HG03135 (cell line): ENCODE data around the gene LRRC32.
"Not testable (repeated sequence)": the region's sequence is repeated elsewhere in the genome, so short reads cannot be mapped to it uniquely, and the experiment has no call there.

Experiments
- ATAC-seq: cut with Tn5 transposase; IDR thresholded peaks from one replicate; pipeline ENCODE4 v1.9.1; 2021; ENCODE audit warnings: mild to moderate bottlenecking, moderate library complexity; ENCODE audit not compliant: unreplicated experiment

LRRC32 gene

DNA sequence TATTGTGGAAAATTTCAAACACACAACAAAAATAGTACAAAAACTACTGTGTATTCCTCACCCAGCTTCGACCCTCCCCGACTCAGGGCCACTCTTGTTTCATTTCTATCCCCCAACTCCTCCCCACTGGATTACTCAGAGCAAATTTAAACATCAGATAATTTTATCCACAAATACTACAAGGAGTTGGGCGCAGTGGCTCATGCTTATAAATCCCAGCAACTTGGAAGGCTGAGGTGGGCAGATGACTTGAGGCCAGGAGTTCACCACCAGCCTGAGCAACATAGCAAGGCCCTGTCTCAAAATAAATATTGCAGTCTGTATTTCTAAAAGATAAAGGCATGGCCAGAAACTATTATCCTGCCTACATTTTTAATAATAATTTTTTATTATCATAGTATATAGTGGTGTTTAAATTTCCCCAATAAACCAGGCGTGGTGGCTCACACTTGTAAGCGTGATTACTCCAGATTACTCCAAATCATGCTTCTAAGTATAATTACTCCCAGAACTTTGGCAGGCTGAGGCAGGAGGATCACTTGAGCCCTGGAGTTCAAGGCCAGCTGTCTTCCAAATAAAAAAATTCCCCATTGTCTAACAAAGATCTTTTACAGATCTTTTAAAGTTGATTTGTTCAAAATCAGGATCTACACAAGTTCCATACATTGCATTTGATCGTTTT, 39.8 kb downstream of the LRRC32 start:
- ATAC-seq = no peak

DNA sequence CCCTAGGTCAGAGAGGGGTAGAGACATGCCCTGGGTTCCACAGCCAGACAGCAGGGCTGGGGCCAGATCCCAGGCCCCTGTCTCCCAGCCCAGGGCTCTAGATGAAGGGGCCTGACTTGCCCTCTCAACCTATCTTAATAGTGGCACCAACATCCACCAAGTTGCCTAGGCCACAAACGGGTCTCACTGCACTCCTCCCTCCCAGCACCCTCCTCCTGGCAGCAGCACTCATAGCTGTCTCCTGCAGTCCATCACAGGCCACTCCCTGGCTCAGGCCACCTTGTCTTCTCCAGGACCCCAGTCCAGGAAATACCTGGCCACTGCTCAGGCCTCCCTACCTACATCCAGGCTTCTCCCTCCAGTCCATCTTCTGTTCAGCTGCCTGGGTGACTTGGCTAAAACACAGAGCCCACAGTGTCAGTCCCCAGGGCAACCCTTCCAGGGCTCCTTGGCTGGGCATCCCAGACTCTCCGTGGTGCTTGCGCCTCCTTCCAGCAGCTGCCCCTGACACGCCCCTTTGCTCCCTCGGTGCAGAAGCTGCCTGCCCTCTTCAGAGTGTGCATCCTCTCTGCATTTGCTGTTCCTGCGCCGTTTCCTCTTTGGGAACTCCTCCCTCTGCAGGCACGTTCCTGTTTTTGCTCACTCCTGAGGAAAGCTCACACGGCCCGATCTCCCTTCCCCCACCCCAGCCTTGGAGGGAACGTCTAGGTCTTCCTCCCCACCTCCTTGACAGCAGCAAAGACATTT, 40.5 kb downstream of the LRRC32 start:
- no peak for ATAC-seq

DNA sequence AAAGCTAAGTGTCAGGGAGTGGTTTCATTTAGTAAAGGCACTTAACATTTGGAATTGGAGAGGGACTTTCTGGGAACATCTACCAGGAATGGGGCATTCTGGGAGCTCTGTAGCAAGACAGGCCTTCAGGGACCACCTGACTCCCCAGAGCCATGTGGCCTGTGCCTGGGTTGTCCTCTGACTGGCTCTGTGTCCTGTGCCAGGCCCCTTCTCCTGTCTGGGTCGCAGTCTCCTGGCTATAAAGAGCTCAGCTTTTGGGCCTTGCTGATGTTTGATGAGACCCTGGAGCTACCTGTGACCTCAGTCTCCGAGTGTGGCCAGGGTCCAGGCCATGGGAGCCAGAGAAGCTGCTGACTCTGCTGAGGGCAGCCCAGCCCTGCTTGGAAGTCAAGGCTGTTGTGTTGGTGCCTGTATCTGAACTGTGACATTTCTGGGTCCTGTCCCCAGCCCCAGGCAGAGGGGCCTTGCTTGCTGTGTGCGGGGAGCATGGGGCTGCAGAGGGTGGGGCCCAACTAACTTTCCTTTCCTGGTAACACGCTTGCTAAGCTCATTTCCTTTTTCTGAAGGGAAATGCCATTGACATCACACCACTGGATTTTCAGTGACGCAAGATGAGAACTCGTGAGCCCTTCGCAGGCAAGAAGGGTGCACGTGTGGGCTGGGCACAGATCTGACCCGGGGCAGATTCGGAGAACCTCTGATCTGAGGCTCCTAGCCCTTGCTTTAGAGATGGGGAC, 41.3 kb downstream of the LRRC32 start:
- no peak for ATAC-seq

DNA sequence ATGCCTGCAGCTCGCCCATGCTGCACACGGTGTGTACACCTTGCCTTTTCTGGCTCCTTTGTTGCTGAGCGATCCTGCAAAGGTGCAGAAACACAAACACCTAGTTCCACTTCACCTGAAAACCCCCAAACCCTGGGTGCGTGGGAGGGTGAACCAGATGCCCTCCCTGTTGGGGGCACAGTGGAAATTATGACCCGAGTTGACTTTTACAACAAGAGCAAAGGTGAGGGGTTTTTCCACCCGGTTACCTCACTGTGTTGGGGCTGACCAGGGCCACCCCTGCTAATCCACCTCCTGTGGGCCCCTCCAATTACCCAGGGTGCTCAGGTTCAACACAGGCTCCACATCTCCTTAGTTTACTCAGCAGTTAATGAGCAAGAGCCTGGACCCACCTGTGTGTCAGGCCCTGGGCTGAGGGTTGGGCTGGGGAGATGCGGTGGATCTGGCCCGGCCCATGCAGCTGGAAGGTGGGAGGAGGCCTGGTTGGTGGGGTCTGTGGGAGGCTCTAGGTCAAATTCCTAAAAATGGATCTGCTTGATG, 42.1 kb downstream of the LRRC32 start:
- no peak for ATAC-seq

DNA sequence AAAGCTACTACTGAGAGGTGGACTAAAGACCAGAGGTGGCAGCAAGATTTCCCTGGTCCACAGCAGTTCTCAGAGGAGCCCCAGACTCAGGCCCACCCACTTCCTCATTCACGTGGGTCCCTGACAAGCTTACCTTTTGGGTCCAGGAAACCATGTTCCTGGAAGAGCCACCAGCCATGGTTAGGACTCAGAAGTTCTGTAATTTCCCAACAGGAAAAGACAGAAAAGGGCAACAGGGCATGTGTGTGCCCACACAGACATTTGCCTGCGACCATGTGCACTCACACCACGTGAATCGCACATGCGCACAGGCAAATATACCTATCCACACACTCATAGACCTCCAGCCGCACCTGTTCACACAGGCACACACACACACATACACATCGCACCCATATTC, 42.9 kb downstream of the LRRC32 start:
- no peak for ATAC-seq

DNA sequence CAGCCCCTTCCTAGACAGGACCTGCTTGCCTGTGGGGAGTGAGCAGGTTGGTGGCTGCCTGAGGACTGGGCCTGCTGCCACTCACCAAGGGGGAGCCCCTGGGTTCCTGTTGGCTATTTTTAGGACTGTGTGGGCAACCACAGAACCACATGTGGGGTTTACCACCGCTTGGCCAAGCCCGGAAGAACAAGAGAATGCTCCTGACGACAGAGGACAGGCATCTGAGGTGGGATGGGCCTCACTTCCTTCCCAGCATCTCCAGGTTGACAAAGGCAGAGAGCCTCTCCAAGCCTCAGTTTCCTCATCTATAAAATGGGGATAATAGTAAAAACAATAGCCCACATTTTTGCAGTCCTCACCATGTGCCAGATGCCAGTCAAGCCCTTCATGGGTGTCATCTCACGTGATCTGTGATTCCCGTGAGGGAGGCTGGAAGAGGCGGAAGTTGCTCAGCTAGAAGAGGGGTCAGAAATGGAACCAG, 43.6 kb downstream of the LRRC32 start:
- peak; percentile 67 for ATAC-seq

DNA sequence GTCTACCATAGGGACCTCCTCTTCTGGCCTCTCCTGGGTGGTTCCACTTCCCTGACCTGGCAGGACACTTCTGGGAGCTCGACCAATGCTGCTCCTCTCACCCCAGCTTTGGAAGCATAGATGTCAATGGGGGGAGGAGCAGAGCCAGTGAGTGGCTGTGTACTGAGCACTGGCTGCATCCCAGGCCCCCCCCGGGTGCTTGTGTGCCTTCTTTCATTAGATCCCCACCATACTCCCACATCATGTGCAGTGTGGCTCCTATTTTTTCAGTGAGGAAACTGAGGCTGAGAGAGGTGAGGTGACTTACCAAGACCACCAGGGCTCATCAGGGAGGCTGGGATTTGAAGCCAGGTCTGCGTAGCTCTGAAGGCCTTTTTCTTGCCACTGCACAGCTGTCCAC, 44.3 kb downstream of the LRRC32 start:
- no peak for ATAC-seq

DNA sequence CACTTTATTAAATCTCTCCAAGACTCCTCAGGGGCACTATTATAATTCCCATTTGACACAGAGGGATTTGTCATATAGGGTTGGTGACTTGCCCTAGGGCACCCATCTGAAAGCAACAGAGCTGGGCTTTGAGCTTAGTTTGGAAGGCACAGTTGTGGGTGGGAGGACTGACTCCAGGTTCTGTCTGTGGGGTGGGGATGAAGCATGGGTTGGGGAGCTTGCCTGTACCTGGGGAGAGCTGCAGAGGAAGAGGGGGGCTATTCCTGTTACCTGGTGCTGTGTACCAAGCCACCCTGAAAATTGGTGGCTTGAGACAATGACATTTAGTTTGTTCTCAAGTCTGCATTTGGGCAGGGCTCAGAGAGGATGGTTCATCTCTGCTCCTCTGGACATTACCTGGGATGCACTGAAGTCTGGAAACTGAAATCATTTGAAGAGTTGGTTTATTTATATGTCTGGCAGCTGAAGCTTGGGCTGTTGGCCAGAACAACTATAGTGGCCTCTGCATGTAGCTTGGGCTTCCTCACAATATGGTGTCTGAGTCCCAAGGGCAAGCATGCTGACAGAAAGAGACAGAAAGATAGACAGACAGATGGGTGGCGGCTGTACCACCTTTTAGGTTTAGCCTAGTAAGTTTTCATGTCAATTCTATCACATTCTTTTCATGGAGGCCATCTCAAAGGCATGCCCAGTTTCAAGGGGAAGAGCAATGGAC, 44.9 kb downstream of the LRRC32 start:
- ATAC-seq = no peak

DNA sequence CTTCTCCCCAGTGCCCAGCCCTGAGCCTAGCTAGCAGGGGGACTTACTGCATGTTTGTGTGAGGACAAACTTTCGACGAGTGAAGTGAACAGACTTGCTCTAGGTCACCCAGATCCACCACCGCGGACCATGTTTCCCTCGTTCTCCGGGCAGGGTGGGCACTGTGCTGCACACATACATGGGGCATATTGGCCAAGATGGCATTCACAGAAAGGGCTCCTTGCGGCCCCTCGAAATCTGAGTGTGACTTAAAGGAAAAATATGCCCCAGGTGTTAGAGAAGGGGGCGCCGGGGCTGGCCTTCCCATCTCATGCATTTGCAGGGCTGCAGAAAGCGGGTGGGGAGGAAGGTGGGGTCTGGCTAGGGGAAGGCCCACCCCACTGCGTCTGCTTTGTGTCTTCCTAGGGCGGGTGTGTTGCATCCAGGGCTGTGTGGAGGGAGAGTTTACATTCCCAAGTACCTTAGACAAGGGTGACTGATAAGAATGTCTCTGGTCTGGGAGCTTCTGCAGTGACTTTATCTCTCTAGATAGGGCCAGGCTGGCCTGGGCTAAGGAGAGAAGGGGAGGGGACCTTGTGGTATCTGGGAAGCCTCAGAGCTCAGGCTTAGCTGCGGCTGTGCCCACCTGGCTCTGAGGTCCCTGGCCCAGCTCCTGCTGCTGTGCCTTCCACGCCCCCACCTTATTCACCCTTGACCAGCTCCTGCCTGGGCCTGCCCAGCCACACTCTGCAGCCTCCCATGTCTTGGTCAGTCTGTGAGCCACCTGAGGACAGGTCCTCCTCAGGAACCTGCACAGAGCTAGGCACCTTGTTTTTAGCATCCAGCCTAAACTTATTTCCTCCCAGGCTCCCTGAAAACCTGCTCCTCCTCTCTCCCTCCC, 45.8 kb downstream of the LRRC32 start:
- ATAC-seq = no peak

DNA sequence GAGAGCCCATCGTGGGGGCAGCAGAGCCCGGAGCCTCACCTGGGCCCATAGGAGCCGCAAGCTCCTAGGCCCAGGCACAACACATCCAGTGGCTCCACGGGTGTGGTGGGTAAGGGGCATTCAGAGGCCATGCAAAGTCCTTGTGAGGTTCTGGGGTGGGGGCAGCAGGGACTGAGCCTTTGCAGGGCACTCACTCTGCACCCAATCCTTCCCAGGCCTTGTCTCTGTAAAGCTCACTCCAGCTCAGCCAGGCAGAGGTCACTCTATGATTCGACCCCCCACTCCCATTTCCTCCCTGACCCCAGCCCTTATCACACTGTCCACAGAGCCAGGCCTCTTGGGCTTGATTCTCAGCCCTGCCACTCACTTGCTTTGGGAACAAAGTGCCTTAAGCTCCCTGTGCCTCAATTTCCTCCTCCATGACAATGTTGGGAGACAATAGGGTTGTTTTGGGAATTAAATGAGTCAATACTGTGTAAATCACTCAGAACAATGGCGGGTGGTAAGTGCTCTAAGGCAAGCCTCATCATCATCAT, 46.6 kb downstream of the LRRC32 start:
- no peak for ATAC-seq

DNA sequence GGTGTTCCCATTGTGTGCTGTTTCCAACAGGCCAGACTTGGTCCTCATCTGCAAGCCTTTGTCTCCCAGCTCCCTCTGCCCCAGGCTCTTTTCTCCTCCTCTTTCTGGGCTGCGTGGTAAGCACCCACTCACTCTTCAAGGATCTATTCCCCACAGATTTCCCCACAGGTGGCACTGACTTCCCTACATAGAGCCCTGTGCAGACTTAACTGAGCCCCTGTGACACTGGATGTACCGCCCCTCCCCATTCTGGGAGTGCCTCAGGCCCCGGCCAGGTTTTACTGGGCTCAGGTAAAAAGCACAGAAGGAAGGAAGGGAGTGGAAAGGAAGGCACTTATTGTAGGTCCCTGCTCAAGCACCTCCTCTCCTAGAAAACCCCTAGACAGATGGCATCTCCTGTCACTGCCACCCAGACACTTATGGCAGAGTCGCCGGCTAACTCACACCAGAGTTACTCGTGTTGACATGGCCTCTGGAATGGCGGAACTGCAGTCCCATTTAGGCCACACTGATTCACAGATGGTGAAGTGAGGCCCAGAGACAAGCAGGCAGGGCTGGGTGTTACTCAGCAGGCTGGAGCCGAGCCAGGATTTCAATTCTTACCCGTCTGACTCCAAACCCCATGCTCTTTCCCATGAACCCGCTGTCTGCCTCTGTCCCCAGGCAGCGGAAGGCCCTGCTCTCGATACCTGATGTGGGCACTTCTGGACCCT, 47.2 kb downstream of the LRRC32 start:
- ATAC-seq = no peak

DNA sequence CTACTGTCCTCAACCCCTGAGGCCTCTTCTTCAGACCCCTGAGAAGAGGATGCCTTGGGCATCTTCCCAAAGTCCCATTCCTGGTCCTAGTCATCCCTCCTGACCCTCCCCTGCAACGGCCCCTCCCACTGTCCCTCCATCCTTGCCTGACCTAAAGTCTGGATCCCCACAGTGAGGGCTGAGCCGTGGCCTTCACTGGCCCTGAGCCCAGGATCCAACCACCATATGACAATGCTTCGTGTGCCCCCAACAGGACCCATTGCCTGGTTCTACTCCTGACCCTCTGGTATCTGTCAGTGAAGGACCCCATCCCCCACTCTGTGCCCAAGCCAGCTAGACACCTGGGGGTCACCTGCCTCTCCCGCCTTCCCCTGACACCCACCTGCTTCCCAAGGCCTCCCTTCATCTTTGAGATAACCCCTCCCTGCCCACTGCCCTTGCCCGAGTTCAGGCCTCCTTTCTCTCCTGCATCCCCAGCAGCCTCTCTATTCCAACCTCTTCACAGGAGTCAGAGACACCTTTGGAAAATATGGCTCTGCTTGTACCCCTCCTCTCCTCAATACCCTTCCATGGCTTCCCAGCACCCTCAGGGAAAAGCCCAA, 48.0 kb downstream of the LRRC32 start:
- ATAC-seq = no peak

DNA sequence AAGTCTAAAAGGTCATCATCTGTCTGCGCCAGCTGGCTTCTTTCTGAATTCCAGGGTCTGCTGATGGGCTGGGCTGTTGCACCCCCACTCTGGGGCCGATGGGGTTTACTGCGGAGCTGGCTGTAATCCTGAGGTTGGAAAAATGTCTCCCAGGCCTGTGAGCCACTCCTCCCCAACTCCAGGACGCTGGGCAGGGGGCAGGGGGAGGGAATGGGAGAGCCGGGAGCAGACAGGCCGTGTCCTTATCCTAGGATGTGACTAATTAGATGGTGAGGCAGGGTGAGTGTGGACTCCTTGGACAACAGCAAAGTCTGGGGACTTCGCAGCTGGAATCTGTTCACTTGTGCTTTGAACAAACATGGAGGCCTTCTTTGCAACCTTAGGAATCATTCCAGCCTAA, 48.7 kb downstream of the LRRC32 start:
- no peak for ATAC-seq

DNA sequence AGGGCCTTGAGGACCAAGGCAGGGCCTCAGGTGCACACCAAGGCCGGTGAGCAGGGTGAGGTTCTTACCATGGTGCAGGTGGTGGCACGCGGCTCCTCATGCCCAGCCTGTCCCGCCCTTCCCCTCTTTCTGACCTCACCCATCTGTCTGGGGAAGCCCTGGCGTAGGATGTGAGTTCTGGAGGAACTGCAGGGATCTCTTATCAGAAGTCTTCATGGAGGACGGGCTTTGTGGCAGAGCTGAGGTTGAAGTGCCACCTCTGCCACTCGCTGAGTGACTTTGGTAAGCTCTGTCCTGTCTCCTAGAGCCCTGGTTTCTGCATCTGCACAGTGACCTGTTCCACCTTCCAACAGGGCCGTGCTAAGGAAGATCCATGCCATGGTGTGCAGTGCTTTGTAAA, 49.1 kb downstream of the LRRC32 start:
- ATAC-seq = no peak

DNA sequence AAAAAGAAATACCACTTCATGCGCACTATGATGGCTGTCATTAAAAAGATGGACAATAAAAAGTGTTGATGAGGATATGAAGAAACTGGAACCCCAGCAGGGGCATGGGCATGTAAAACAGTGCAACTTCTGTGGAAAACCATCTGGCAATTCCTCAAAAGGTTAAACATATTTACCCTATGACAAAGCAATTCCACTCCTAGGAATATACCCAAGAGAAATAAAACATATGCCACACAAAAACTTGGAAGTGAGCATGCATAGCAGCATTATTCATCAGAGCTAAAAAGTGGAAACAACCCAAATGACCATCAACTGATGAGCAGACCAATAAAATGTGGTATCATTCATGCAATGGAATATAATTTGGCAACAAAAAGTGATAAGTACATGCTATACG, 50.1 kb downstream of the LRRC32 start:
- ATAC-seq = no peak

DNA sequence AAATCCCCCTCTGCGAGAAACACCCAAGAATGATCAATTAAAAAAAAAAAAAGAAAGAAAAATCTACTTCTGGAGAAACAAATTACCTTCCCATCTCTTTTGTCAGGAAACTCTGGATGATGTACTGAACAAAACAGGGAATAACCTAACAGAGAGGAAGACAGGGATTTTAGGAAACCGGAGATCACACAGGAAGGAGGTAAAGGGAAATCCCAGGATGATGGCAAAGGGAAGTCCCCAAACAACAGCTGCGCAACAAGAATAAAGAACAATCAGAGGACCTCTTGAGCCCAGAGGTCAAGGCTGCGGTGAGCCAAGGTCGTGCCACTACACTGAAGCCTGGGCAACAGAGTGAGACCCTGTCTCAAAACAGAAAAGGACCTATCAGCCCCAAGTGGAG, 50.7 kb downstream of the LRRC32 start:
- ATAC-seq = not testable (repeated sequence)

DNA sequence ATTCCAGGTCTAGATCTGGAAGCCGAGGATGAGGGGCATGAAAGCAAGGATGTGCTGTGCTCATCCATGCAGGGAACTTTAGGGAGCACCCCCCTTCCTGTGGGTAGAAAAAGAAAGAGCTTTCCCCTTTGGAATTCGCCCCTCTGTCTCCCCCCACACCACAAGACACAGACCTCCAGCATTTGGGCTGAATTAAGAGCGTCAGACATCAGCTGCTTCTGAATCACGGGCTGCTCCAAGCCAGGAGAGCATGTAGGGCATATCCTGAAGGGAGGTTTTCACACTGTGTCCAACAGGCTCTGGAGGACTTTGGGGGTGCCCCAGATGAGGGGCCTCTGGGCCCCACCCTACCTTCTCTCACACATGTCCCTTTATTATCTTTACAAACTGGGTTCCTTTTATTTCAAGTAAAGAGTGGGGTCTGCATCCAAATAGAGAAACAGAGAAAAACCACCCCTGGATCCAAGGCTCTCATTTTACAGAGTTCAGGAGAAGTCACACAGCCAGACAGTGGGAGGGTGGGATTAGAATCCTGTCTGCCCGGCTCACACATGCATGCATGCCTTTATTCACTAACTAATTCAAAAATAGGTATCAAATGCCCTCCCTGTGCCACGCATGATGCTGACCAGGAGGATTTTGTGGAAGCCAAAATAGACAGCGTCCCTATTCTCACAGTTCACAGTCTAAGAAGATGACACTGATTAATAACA, 52.8 kb downstream of the LRRC32 start:
- ATAC-seq = no peak
